Measurements from ENCODE around the gene TRPM2. TPM values are rescaled to one million over a fixed set of nuclear protein-coding genes. Genes with fewer than 3 reads are reported as not detected.

Gene TRPM2
- total and polyA plus RNA-seq, 2 donors (not counting 1 experiment from before 2014, with no cell fraction given) = not detected

- no peaks in the 10 kb centered on the region for H3K27me3 ChIP-seq (ENCODE audit: control insufficient read depth, insufficient read depth, low read length)
- no peak overlapping the region for H2AFZ ChIP-seq (ENCODE audit: low read length)
- no peak overlapping the region for H3K9ac ChIP-seq (ENCODE audit: insufficient read depth, low read length)
- DNase-seq (ENCODE audit: low read depth in 2 of 2) = no peak
- H3K4me1 ChIP-seq (ENCODE audit: control insufficient read depth, extremely low read depth, insufficient read depth, low read length) = no peaks in the 10 kb centered on the region
- H3K9me3 ChIP-seq (ENCODE audit: control insufficient read depth, insufficient read depth, low read depth, low read length) = no peaks in the 10 kb centered on the region
- no peaks in the 10 kb centered on the region for H3K79me2 ChIP-seq (ENCODE audit: control insufficient read depth, insufficient read depth, low read length)
- no peaks in the 10 kb centered on the region for H3K36me3 ChIP-seq (ENCODE audit: control insufficient read depth, insufficient read depth, low read length)
- H3K4me3 ChIP-seq (replicated peaks in 1 of 4; ENCODE audit: control extremely low read depth in 1 of 4, insufficient read depth in 1 of 4, low read depth in 3 of 4, low read length in 4 of 4) = no peak overlapping the region
- H3K4me2 ChIP-seq (ENCODE audit: extremely low read depth, insufficient read depth, low read length) = no peak overlapping the region
- TF ChIP-seq CTCF (conservative IDR thresholded peaks at IDR 0.05 in 1 of 2, IDR thresholded peaks at IDR 0.05 in 1 of 2; ENCODE audit: low read depth in 1 of 2, low read length in 2 of 2) = no peak
- no peak for TF ChIP-seq EZH2 (IDR thresholded peaks at IDR 0.05; ENCODE audit: low read length, missing control alignments)
- H3K27ac ChIP-seq (ENCODE audit: insufficient read depth, low read length) = no peak overlapping the region
- H4K20me1 ChIP-seq (ENCODE audit: control insufficient read depth, extremely low read depth, insufficient read depth, low read length) = no peaks in the 10 kb centered on the region
Observed at GRCh38 chr21:44466351-44466954, 113.0 kb downstream of the TRPM2 start.

DNA sequence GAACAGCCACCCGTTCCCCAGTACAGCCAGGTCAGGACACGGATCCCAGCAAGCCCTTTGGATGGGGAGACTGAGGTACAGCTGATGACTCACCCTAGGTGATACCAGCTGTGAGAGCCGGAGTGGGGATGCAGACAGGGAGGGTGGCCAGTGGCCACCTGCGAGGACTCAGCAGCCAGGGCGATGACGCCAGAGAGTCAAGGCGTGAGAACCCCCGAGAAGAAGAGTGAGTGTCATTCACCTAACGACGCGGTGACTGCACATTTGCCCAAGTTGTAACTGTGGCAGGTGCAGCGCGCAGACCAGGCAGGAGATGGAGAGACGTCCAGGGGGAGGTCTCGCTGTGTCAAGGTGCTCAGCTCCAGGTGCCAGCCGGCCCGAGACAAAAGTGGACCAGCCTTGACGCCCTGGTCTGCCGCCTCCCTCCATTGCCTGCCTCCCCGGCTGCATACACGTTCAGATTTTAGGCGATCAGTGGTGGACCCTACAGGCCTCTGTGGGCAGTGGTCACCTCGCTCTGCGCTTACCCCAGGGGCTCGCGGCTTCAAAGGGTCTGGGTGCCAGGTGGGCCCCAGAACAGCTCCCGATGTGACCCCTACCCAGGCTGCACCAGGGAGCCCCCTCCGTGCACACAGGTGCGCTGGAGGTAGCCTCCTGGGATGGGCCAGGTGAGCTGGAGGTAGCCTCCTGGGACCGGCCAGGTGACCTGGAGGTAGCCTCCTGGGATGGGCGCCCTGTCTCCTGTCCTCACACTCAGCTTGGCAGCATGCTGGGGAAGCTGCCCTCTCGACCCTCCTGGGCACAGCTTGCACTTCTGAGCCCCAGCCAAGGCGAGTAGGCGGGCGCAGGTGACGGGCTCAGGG is 113.8 kb downstream of the TRPM2 start:
- DNase-seq (ENCODE audit: low read depth in 2 of 2) = no peak
- Histone ChIP-seq H4K20me1 (ENCODE audit: control insufficient read depth, extremely low read depth, insufficient read depth, low read length) (no peaks in the 10 kb centered on the region), H3K27me3 (ENCODE audit: control insufficient read depth, insufficient read depth, low read length) (no peaks in the 10 kb centered on the region), H3K79me2 (ENCODE audit: control insufficient read depth, insufficient read depth, low read length) (no peaks in the 10 kb centered on the region), H3K4me1 (ENCODE audit: control insufficient read depth, extremely low read depth, insufficient read depth, low read length) (no peaks in the 10 kb centered on the region), H3K36me3 (ENCODE audit: control insufficient read depth, insufficient read depth, low read length) (no peaks in the 10 kb centered on the region), H3K4me2 (ENCODE audit: extremely low read depth, insufficient read depth, low read length) (no peak overlapping the region), H3K9me3 (ENCODE audit: control insufficient read depth, insufficient read depth, low read depth, low read length) (no peaks in the 10 kb centered on the region), H3K4me3 (replicated peaks in 1 of 4; ENCODE audit: control extremely low read depth in 1 of 4, insufficient read depth in 1 of 4, low read depth in 3 of 4, low read length in 4 of 4) (no peak overlapping the region), H2AFZ (ENCODE audit: low read length) (no peak overlapping the region), H3K27ac (ENCODE audit: insufficient read depth, low read length) (no peak overlapping the region), H3K9ac (ENCODE audit: insufficient read depth, low read length) (no peak overlapping the region)
- no peak for TF ChIP-seq CTCF (conservative IDR thresholded peaks at IDR 0.05 in 1 of 2, IDR thresholded peaks at IDR 0.05 in 1 of 2; ENCODE audit: low read depth in 1 of 2, low read length in 2 of 2)
- no peak for TF ChIP-seq EZH2 (IDR thresholded peaks at IDR 0.05; ENCODE audit: low read length, missing control alignments)

DNA sequence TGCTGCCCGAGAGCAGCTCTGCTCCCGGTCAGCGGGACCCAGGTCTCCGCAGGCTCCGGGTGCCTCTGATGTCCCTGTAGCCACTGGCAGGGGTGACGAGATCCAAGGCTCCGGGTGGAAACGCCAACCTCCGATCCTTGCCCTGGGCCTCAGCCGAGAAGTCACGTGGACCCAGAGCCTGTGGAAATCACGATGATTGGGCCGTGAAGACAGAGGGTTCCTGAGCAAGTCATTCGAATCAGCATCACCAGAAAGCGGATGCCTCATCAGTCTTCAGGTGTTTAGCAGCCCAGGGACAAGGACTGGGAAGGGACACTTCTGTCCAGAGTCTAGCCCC is 114.4 kb downstream of the TRPM2 start:
- H4K20me1 ChIP-seq (ENCODE audit: control insufficient read depth, extremely low read depth, insufficient read depth, low read length) = no peaks in the 10 kb centered on the region

More for the DNA sequence above, 114.4 kb downstream of the TRPM2 start:
- no peak overlapping the region for H3K4me2 ChIP-seq (ENCODE audit: extremely low read depth, insufficient read depth, low read length)
- H3K4me1 ChIP-seq (ENCODE audit: control insufficient read depth, extremely low read depth, insufficient read depth, low read length) = no peaks in the 10 kb centered on the region
- no peaks in the 10 kb centered on the region for H3K27me3 ChIP-seq (ENCODE audit: control insufficient read depth, insufficient read depth, low read length)
- no peaks in the 10 kb centered on the region for H3K79me2 ChIP-seq (ENCODE audit: control insufficient read depth, insufficient read depth, low read length)
- no peak for DNase-seq (ENCODE audit: low read depth in 2 of 2)
- TF ChIP-seq EZH2 (IDR thresholded peaks at IDR 0.05; ENCODE audit: low read length, missing control alignments) = no peak
- no peak for TF ChIP-seq CTCF (conservative IDR thresholded peaks at IDR 0.05 in 1 of 2, IDR thresholded peaks at IDR 0.05 in 1 of 2; ENCODE audit: low read depth in 1 of 2, low read length in 2 of 2)
- no peaks in the 10 kb centered on the region for H3K9me3 ChIP-seq (ENCODE audit: control insufficient read depth, insufficient read depth, low read depth, low read length)
- H2AFZ ChIP-seq (ENCODE audit: low read length) = no peak overlapping the region
- H3K9ac ChIP-seq (ENCODE audit: insufficient read depth, low read length) = no peak overlapping the region
- no peak overlapping the region for H3K27ac ChIP-seq (ENCODE audit: insufficient read depth, low read length)
- no peak overlapping the region for H3K4me3 ChIP-seq (replicated peaks in 1 of 4; ENCODE audit: control extremely low read depth in 1 of 4, insufficient read depth in 1 of 4, low read depth in 3 of 4, low read length in 4 of 4)
- no peaks in the 10 kb centered on the region for H3K36me3 ChIP-seq (ENCODE audit: control insufficient read depth, insufficient read depth, low read length)
